KOPT-K1 (cell line): ENCODE measurements around the gene PLA2G4E.

Source experiments
- H3K27ac ChIP-seq: fragments of 200-600 bp; sonication (generic); 2 replicates; pipeline ENCODE4 v1.5.1; 2016; ENCODE audit warnings: antibody characterized with exemption, mild to moderate bottlenecking, low read depth, low read length; ENCODE audit not compliant: poor library complexity, severe bottlenecking
- H3K36me3 ChIP-seq: fragments of 200-600 bp; sonication (generic); 2 replicates; pipeline ENCODE4 v1.5.1; 2017; ENCODE audit warnings: antibody characterized with exemption, mild to moderate bottlenecking, low read length, moderate library complexity; ENCODE audit not compliant: insufficient read depth
- H3K9me3 ChIP-seq: fragments of 200-600 bp; sonication (generic); 2 replicates; pipeline ENCODE4 v1.5.1; 2017; ENCODE audit warnings: antibody characterized with exemption, low read length, mild to moderate bottlenecking; ENCODE audit not compliant: insufficient read depth, poor library complexity, severe bottlenecking

Gene PLA2G4E

DNA sequence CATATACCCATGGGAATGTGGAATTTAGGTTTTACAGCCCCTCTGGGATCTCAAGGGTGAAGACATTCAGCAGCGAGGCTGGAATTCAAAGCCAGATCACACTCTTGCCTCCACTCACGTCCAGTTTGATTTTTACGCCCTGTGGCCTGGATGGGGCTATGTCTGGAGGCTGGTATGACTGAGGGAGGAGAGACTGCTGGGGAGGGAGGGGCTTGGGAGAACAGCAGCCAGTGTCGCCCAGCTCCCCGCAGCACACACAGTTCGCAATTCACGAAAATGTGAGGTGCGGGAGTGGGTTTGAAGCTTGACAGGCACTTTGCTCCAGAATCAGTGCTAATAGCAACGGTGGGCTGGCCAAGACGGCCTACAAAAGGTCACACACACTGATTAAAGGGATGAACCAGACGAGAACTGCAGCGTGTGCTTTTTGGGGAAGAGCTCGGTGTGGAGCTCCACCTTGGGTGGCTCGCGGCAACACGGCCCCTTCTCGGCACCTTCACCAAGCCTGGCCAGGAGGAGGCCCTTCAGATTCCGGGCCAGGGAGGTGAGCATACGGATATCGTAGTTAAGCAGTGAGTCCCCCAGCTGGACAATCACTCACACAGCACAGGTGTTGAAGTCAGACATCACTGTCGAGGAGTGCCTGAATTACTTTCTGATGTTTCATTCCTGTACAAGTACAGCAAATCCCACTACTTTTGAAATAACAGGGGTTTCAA, 64.9 kb downstream of the PLA2G4E start:
- Histone ChIP-seq H3K27ac (no peak overlapping the region), H3K36me3 (no peaks in the 10 kb centered on the region), H3K9me3 (no peaks in the 10 kb centered on the region)

DNA sequence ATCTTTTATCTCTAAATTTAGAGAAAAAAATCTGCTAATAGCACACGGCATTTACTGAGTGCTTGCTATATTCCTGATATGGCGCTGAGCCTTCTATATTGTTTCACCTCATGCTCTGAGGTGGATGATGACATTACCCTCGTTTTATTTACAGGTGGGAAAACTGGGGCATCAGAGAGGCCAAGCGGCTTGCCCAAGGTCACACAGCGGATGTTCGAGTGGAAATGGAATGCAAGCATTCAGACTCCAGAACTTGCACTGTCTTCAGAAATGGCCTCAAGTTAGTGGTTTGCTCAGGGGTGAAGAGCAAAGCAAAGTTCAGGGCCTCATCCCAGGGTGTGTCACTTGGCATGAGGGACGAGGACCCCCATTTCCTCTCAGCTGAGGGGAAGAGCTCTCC, 65.7 kb downstream of the PLA2G4E start:
- no peaks in the 10 kb centered on the region for H3K36me3 ChIP-seq
- H3K27ac ChIP-seq: no peak overlapping the region
- no peaks in the 10 kb centered on the region for H3K9me3 ChIP-seq

DNA sequence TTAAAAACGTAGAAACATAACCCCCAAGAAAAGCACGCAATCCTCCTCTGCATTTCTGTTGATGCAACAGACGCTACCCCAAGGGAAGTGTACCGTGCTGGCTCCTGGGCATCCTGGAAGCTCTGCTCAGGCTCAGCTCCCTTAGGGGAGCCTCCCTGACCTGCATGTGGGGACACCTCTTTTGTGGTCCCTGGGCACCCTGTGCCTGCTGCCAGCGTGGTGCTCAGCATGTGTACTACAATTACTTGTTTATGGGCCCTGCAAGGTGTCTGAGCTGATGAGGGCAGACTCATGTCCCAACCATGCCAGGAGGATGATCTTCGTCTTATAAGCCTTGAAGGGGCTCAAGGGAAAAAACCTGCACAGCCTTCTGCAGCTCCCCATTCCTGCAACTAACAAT, 66.8 kb downstream of the PLA2G4E start:
- Histone ChIP-seq H3K36me3 (no peaks in the 10 kb centered on the region), H3K9me3 (no peaks in the 10 kb centered on the region), H3K27ac (no peak overlapping the region)

DNA sequence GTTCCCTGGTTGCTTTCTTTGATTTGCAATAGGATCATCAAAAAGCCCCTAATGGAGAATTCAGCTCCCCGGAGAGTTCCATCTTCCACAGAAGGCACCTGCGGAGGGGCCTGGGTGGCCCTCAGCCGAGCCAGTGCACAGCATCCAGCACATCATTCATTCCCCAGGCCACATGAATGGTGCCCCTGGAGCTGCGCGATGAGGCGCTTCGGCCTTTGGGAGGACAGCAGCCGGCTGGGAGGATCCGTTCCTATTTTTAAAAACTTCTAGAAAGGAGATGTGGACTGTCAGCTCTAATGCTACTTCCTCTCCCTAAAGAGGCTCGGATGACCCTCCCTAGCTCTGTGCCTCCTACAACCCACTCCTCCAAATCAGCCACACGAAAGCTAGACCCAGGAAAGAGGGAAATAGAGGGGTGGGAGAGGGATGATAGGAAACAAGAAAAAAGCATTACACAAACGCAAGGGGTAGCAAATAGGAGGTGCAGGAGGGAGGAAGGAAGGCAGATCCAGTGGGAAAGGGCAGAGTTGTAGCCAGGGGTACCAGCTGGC, 68.8 kb downstream of the PLA2G4E start:
- Histone ChIP-seq H3K36me3 (no peaks in the 10 kb centered on the region), H3K9me3 (no peaks in the 10 kb centered on the region), H3K27ac (no peak overlapping the region)

DNA sequence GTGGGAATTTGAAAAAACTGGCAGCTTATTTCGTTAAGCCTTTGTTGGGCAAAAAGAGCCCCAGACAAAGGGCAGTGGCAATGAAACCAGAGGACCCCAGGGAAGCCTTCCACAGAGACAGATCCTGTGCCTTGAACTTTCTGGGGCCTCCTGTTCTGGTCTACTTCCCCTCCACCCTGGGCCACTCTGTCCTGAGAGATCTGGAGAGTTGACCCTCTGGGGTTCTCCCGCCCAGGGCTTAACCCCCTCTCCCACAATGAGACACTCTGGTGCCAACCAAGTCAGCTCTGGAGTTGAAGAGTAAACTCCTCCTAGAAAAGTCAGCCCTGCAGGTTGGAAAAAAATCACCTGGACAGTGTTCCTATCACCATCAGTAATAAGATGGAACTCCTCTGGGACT, 69.3 kb downstream of the PLA2G4E start:
- Histone ChIP-seq H3K27ac (no peak overlapping the region), H3K36me3 (no peaks in the 10 kb centered on the region), H3K9me3 (no peaks in the 10 kb centered on the region)

DNA sequence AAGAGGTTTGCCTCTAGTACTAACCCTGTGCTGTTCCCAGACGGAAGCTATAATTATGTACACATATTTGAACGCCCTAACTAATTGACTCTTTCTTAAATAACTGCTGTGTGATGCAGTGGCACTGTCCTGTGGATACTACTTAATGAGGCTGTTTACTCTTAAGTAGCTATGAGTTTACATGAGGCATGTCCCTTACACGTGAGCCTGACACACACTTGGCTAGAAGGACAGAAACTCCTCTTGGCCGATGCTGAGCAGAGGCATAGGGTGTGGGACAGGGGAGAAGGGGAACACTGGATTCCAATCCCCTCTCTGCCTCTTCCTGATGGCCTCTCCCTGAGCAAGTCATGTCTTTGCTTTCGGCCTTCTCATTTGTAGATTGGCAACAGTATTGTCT, 70.4 kb downstream of the PLA2G4E start:
- Histone ChIP-seq H3K36me3 (no peaks in the 10 kb centered on the region), H3K9me3 (no peaks in the 10 kb centered on the region), H3K27ac (no peak overlapping the region)

DNA sequence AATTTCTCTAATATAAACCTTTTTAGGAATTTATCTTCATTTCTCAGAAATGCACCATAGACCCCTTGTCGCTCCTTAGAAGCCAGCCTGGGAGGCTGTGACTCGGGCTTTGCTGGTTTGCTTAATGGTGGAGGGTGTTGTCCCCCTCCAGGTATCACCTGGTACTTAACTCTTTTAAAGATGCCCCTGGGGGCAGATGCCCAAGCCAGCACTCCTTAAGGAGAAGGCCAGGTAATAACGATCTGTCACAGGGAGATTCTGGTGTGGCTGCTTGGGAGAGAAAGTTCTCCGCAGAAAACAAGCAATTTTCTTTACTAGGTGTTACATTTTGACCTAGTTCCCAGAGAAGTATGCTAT, 70.7 kb downstream of the PLA2G4E start:
- Histone ChIP-seq H3K36me3 (no peaks in the 10 kb centered on the region), H3K27ac (no peak overlapping the region), H3K9me3 (no peaks in the 10 kb centered on the region)

DNA sequence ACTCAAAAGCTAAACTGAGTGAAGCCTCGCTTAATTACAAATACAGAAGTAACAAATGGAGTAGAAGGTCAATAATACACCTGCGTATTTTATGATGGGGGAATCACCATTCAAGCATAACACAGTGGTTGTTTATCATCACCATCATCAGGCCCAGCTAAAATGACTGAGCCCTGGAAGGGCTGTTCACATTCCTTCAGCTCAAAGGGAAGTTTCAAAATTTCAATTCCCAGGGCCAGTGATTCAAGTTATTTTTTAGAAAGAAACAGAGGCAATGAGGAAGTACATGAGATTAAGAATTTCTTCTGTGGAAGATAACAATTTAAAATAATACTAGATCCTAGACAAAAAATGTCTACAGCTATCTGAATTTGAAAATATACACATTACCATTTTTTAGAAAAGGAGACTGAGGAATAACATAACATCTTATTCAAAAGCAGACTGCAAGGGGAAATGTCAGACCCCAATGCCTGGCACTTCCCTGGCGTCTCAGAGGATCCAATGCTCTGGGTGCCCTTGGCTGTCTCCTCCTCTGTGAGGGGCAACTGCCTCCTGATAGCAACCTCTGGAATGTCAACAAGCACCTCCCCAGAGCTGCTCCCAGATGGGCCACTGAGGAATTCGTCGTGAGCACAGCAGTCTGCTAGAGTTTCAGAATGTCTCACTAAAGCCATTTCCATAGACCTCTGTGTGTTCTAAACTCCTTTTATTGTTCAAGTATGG, 71.3 kb downstream of the PLA2G4E start:
- Histone ChIP-seq H3K9me3 (no peaks in the 10 kb centered on the region), H3K36me3 (no peaks in the 10 kb centered on the region), H3K27ac (no peak overlapping the region)

DNA sequence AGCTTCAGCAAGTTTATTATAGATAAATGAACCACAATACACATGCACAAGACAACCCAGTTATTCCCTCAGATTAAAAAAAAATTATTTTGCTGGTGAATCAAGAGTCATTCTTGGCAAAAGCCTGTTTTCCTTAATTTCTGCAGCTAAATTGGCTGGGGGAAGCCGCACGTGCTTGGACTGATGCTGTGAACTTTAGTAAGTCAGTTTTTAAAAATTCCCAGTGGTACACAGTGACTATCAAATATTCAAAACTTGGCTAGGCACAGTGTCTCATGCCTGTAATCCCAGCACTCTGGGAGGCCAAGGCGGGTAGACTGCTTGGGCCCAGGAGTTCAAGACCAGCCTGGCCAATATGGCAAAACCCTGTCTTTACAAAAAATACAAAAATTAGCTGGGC, 72.4 kb downstream of the PLA2G4E start:
- H3K36me3 ChIP-seq: no peaks in the 10 kb centered on the region
- H3K27ac ChIP-seq: no peak overlapping the region
- no peaks in the 10 kb centered on the region for H3K9me3 ChIP-seq

DNA sequence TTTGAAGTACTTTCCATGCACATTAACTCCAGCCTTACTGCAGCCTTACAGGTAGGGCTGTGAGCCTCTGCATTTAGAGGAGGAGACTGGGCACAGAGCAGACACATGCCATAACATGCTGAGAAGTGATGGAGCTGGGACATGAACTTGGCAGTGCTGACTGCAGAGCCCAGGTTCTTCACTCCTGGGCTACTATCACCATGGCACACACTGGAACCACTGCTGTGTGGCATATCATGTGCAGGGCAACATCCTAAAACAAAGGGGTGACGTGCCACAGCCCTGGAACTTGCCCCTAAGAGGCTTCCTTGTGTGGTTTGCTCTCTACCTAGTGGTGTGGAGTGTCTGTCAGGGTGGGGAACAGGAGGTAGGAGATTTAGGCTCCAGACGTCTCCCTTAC, 73.9 kb downstream of the PLA2G4E start:
- Histone ChIP-seq H3K27ac (no peak overlapping the region), H3K36me3 (no peaks in the 10 kb centered on the region), H3K9me3 (no peaks in the 10 kb centered on the region)

DNA sequence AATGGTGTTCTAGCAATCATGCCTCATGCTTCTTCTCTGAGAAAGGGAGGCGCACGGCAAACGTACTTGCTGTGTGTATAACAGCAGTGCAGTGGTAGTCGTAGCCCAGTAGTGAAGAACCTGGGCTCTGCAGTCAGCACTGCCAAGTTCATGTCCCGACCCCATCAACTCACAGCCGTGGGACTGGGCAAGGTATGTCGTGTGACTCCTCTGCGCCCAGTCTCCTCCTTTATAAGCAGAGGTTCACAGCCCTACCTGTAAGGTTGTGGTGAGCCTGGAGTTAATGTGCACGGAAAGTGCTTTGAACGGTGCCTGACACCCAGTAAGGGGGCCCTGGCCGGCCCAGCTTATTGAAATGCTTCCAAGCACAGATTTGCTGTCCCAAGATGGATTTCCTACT, 75.1 kb downstream of the PLA2G4E start:
- Histone ChIP-seq H3K36me3 (no peaks in the 10 kb centered on the region), H3K9me3 (no peaks in the 10 kb centered on the region), H3K27ac (no peak overlapping the region)

DNA sequence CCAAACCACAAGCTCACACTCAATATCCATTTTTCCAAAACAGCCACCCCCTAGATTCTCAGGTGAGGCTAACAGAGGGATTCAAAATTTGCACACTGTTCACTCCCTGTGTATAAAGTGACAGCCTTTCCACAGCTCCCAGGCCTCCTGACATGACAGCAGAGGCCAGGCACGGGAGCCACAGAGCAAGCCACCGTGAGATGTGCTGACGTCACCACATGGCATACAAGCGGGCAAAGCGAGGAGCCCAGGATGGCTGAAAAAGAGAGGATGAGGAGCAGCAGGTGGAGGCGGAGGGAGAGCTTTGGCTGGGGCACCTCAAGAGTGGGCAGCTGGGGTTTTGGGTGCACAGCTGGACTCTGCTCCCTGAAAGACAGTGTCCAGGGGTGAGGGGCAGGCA, 75.6 kb downstream of the PLA2G4E start:
- no peak overlapping the region for H3K27ac ChIP-seq
- H3K36me3 ChIP-seq: no peaks in the 10 kb centered on the region
- H3K9me3 ChIP-seq: no peaks in the 10 kb centered on the region

DNA sequence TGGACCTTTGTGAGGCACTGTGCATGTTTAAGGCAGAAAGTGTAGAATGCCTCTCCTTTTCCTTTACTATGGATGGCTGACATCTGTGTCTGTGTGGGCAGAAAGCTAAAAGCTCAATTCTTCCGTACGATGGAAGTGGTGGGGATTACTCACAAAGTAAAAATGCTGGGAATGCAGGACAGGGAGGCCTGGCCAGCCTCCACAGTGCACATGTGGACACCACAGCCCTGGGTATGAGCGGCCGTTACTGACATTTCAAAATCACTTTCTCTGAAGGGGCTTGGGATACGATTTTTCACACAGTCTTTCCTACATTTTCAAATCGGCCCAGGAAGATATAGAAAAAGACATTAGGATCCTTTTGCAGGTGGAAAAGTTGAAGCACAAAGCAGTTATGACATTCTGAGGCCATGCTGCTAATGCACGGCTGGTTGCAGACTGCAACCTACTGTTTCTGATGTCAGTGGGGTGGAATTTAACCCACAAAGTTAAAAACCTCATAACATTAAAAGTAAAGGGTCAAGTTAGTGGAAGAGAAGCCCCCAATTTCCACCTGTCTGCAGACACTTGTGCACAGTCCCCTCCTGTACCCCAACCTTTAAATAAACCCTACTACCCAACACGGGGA, 76.4 kb downstream of the PLA2G4E start:
- H3K27ac ChIP-seq: no peak overlapping the region
- H3K9me3 ChIP-seq: no peaks in the 10 kb centered on the region
- no peaks in the 10 kb centered on the region for H3K36me3 ChIP-seq

DNA sequence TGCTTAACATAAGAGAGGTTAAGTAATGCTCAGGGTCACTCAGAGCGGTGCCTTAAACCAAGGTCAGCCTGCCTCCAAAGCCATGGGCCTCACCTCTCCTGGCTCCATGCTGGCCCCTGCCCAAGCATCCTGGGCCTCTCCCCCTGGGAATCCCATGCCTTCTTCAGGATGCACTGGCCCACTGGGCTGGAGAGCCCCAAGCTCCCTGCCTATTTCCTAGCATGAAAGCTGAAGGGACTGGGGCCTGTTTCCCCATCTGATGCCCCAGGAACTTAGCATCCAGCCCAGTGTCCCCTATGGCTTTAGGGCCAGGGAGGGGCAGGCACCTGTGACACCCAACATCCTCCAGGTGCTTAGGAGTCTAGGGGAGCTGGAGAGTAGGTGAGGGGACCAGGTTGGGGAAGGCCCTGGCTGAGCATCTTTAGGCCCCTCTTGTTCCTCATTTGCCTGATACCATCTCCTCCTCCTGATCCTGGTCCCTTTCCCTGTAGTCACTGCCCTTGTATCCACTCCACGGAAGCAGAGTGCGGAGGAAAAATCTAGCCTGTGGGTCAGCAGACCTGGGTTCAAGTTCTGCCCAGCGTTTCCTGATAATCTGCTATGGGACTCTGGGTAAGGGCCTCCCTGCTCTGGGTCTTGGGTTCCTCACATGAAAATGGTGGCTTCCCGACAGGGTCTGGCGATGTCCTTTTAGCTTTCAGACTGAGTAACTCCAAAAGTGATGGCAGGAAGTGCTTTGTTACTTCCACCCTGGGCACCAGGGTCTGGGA, 77.1 kb downstream of the PLA2G4E start:
- no peaks in the 10 kb centered on the region for H3K9me3 ChIP-seq
- H3K36me3 ChIP-seq: no peaks in the 10 kb centered on the region
- H3K27ac ChIP-seq: no peak overlapping the region

DNA sequence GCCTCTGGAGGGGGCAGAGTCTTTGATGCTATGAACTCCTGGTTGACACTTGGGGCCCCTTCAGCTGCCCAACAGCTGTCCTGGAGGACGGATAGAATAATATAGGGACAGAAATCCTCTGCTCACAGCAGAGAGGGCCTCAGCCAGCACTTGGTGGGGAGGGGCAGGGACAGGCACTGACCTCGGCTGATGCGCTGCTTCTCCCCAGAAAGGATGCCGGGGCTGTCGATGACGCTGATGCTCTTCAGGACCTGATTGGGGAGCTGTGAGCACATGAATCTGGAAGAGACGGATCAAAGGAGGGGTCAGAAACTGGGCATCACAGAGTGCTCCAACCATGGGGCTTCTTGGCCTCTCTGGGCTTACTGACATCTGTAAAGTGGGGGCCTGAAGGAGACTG, 78.0 kb downstream of the PLA2G4E start:
- Histone ChIP-seq H3K9me3 (no peaks in the 10 kb centered on the region), H3K36me3 (no peaks in the 10 kb centered on the region), H3K27ac (no peak overlapping the region)
